A549 (cell line): ENCODE data around the gene SLC27A2. TPM values are rescaled to one million over a fixed set of nuclear protein-coding genes. Genes with fewer than 3 reads are reported as not detected.
A peak's percentile ranks its signal among the peaks of the same experiment; 100 is the strongest.

ENCODE experiments used
- ATAC-seq, 2 experiments: fragments of 200-7000 bp in 1 of 2; fragments of >200 bp in 1 of 2; cut with Nextera tagmentation in 1 of 2; cut with Tn5 transposase in 1 of 2; 3 replicates each; pipeline versions ENCODE4 v1.8.0 to v1.9.1; 2018 to 2020; ENCODE audit warnings: mild to moderate bottlenecking in 1 of 2, moderate library complexity in 1 of 2
- CTCF ChIA-PET: fragments of 300-600 bp; sonication (Branson Sonifier 250); formaldehyde crosslinking; extraction: SDS; loops from one replicate; lab custom pipeline; 2021; ENCODE audit warnings: antibody characterized with exemption, inconsistent platforms; lab: Yijun Ruan, JAX
- POLR2A ChIA-PET: fragments of 350-600 bp; formaldehyde crosslinking; extraction: SDS; loops from one replicate; lab custom pipeline; 2021; ENCODE audit warnings: antibody characterized with exemption, inconsistent platforms; lab: Yijun Ruan, JAX
- DNase-seq, 2 experiments: peaks; one replicate each; pipeline versions ENCODE4 v3.0.0 to v3.0.0-alpha.2; 2011 to 2016; ENCODE audit warnings: low read depth in 1 of 2, low spot score in 1 of 2
- FAIRE-seq: peaks from 2 replicates; lab custom pipeline; 2011; peaks lifted over from hg19 to GRCh38; lab: Jason Lieb, UNC
- H3K27ac ChIP-seq, 2 experiments: fragments of >200 bp; sonication (Bioruptor Twin); formaldehyde crosslinking; 3 replicates each; pipeline ENCODE4 v1.5.1; 2016 to 2017
- H3K4me1 ChIP-seq: fragments of >200 bp; sonication (Bioruptor Twin); formaldehyde crosslinking; 3 replicates; pipeline ENCODE4 v1.6.1; 2016
- H3K4me2 ChIP-seq: fragments of >200 bp; sonication (Bioruptor Twin); formaldehyde crosslinking; 3 replicates; pipeline ENCODE4 v1.6.1; 2016
- H3K4me3 ChIP-seq: fragments of >200 bp; sonication (Bioruptor Twin); formaldehyde crosslinking; 3 replicates; pipeline ENCODE4 v1.5.1; 2016
- H3K9me3 ChIP-seq: fragments of >200 bp; sonication (Bioruptor Twin); formaldehyde crosslinking; 3 replicates; pipeline ENCODE4 v1.6.1; 2016
- CBX2 ChIP-seq: fragments of 200-600 bp; sonication (generic); IDR thresholded peaks from 2 replicates; pipeline ENCODE4 v1.6.1; 2016; ENCODE audit warnings: low read depth, mild to moderate bottlenecking, borderline replicate concordance
- CEBPB ChIP-seq, 2 experiments: fragments of >200 bp in 1 of 2; sonication (Bioruptor Twin) in 1 of 2; formaldehyde crosslinking in 1 of 2; IDR thresholded peaks; 2 replicates each; pipeline ENCODE4 v1.6.1; 2012 to 2016
- CHD2 ChIP-seq: fragments of 150-350 bp; IDR thresholded peaks from 2 replicates; pipeline ENCODE4 v1.6.1; 2014; ENCODE audit warnings: low read length; ENCODE audit not compliant: partially characterized antibody
- CHD4 ChIP-seq: fragments of 200-600 bp; sonication (generic); IDR thresholded peaks from 2 replicates; pipeline ENCODE4 v1.6.1; 2016; ENCODE audit warnings: antibody characterized with exemption, mild to moderate bottlenecking, borderline replicate concordance
- EHMT2 ChIP-seq: fragments of 200-600 bp; sonication (generic); IDR thresholded peaks from 2 replicates; pipeline ENCODE4 v1.6.1; 2016; ENCODE audit warnings: antibody characterized with exemption, low read depth, mild to moderate bottlenecking, moderate library complexity
- ESRRA ChIP-seq: fragments of 150-350 bp; IDR thresholded peaks from 2 replicates; pipeline ENCODE4 v1.6.1; 2014; ENCODE audit warnings: mild to moderate bottlenecking, low read length, borderline replicate concordance
- FOSL2 ChIP-seq, 2 experiments: fragments of 450-650 bp in 1 of 2; fragments of >200 bp in 1 of 2; sonication (Bioruptor Twin) in 1 of 2; formaldehyde crosslinking; IDR thresholded peaks; 2 replicates each; pipeline versions ENCODE4 v1.5.0 to v1.6.1; 2016 to 2020; ENCODE audit warnings: mild to moderate bottlenecking in 1 of 2, moderate library complexity in 1 of 2
- JUN ChIP-seq, 2 experiments: fragments of >200 bp; sonication (Bioruptor Twin); formaldehyde crosslinking; IDR thresholded peaks; 2 replicates in 1 of 2; 3 replicates in 1 of 2; pipeline ENCODE4 v1.6.1; 2016 to 2017
- JUNB ChIP-seq: fragments of >200 bp; sonication (Bioruptor Twin); formaldehyde crosslinking; IDR thresholded peaks from 2 replicates; pipeline ENCODE4 v1.6.1; 2016
- MAFK ChIP-seq: fragments of 450-650 bp; IDR thresholded peaks from 2 replicates; pipeline ENCODE4 v1.6.1; 2014; ENCODE audit not compliant: partially characterized antibody
- MAZ ChIP-seq: fragments of 150-350 bp; IDR thresholded peaks from 2 replicates; pipeline ENCODE4 v1.6.1; 2014; ENCODE audit warnings: antibody characterized with exemption, low read depth, low read length, borderline replicate concordance
- MYC ChIP-seq: IDR thresholded peaks from 2 replicates; pipeline ENCODE4 v1.6.1; 2012; ENCODE audit warnings: mild to moderate bottlenecking, inconsistent platforms, low read length, improper control_type of control experiment, borderline replicate concordance
- NFE2L2 ChIP-seq: fragments of 150-350 bp; conservative IDR thresholded peaks from 2 replicates; pipeline ENCODE4 v1.6.1; 2014; ENCODE audit warnings: low read length
- POLR2AphosphoS2 ChIP-seq: conservative IDR thresholded peaks from 2 replicates; pipeline ENCODE4 v1.6.1; 2012; ENCODE audit warnings: low read length, improper control_type of control experiment, inconsistent platforms
- RNF2 ChIP-seq: fragments of 200-600 bp; sonication (generic); IDR thresholded peaks from 2 replicates; pipeline ENCODE4 v1.6.1; 2016; ENCODE audit warnings: low read depth, mild to moderate bottlenecking, antibody characterized with exemption, moderate library complexity, borderline replicate concordance
- SMC3 ChIP-seq: fragments of >200 bp; sonication (Bioruptor Twin); formaldehyde crosslinking; IDR thresholded peaks from 3 replicates; pipeline ENCODE4 v1.6.1; 2018; ENCODE audit warnings: inconsistent platforms
- ZFP36 ChIP-seq: fragments of 450-650 bp; IDR thresholded peaks from 2 replicates; pipeline ENCODE4 v1.6.1; 2014; ENCODE audit warnings: borderline replicate concordance; ENCODE audit not compliant: partially characterized antibody
- ZSCAN20 ChIP-seq: fragments of 250-450 bp; sonication (Bioruptor Pico); IDR thresholded peaks from 2 replicates; pipeline ENCODE4 v1.8.0; 2022; ENCODE audit warnings: mild to moderate bottlenecking, moderate library complexity
- WGBS: methylation state at CpG from one replicate; pipeline ENCODE4 v1.1.6; 2017; ENCODE audit errors: missing lambda C conversion rate; 5-methylcytosine and 5-hydroxymethylcytosine counted together
- polyA plus RNA-seq, 4 experiments: library from polyadenylated mRNA; depleted of rRNA in 3 of 4; stranded (reverse); fragments of >200 nt; fragmentation: RNase III in 1 of 4; extraction: RNeasy Plus Mini Kit Qiagen cat#74134 plus additional on column Dnase treatment in 1 of 4; gene quantifications; 2 replicates in 3 of 4; 3 replicates in 1 of 4; pipeline ENCODE4 v1.2.3, GENCODE V29; 2011 to 2017
- TF ChIP-seq, protein P1 (sequence below): fragments of 250-450 bp; sonication (Bioruptor Pico); IDR thresholded peaks from 2 replicates; pipeline ENCODE4 v1.5.0; 2021; ENCODE audit warnings: mild to moderate bottlenecking, moderate library complexity, borderline replicate concordance

The SLC27A2 gene
- polyA plus RNA-seq, 2 of the 4 experiments (the other 2 are of a cell fraction), result 36.0 to 44.1 TPM

- WGBS, result 47% methylated on average over 2 of the region's 2 CpGs
Measured at GRCh38 chr15:50234764-50235163, 52.8 kb downstream of the SLC27A2 start.

DNA sequence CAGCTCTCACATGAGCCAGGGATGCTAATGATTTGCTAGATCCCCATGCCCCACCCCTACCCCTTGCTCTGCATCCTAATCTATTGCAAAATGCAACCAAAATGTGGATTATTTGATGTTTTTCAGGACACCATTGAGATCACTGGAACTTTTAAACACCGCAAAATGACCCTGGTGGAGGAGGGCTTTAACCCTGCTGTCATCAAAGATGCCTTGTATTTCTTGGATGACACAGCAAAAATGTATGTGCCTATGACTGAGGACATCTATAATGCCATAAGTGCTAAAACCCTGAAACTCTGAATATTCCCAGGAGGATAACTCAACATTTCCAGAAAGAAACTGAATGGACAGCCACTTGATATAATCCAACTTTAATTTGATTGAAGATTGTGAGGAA is 53.8 kb downstream of the SLC27A2 start:
- POLR2A ChIA-PET, result no interaction called here
- Histone ChIP-seq H3K4me3 (no peak overlapping the region), H3K4me1 (peaks cover 20% of the 10 kb centered on the region)
- WGBS, result 89% methylated on average over 1 of the region's 1 CpG
- no peak for DNase-seq
- ATAC-seq, result no peak
- TF ChIP-seq NFE2L2 (peak; percentile 86), MAFK (peak; percentile 91), ESRRA (no peak)
- TF ChIP-seq, all 56 proteins: peak for 2
- Histone ChIP-seq H3K27ac (peak overlapping the region; percentile 16 to 45; a peak in 4 of 6 replicates), H3K4me2 (0 out of 3 replicates have a peak overlapping the region, but pooled peaks have one; percentile 15), H3K9me3 (no peaks in the 10 kb centered on the region)
- CTCF ChIA-PET, result no interaction called here
- FAIRE-seq, result no peak

More at GRCh38 chr15:50234764-50235163, 52.8 kb downstream of the SLC27A2 start:
- H3K4me2 ChIP-seq, result peak overlapping the region; percentile 8; the same call in 1 of the 3 replicates
- no peak overlapping the region; a peak in 1 of 6 replicates for H3K27ac ChIP-seq
- POLR2A ChIA-PET, result no interaction called here
- no peaks in the 10 kb centered on the region for H3K9me3 ChIP-seq
- no peak overlapping the region for H3K4me3 ChIP-seq
- H3K4me1 ChIP-seq, result peaks cover 20% of the 10 kb centered on the region
- TF ChIP-seq CEBPB (IDR thresholded peaks at IDR 0.05) (peak; percentile 26 to 69; a peak in 2 of 4 replicates), ZSCAN20 (CRISPR knock-in tag) (no peak)
- CTCF ChIA-PET, result interaction anchor here (0.6 to 1.1 kb wide), 3 partner anchors 49 to 1458 kb away, joined by 3 read pairs; no protein-coding TSS in a partner anchor
- DNase-seq (no peak), FAIRE-seq (no peak), ATAC-seq (peak in 1 of 2 experiments; percentile 38; a peak in 2 of 6 replicates)

- ChIA-PET POLR2A (no interaction called here), CTCF (interaction anchor here (0.6 kb wide), 1 partner anchor 84 kb away, joined by 4 read pairs; no protein-coding TSS in a partner anchor)
- WGBS, result 94% methylated on average over 9 of the region's 9 CpGs
- peaks cover 23% of the 10 kb centered on the region for H3K4me1 ChIP-seq
- no peaks in the 10 kb centered on the region for H3K9me3 ChIP-seq
- TF ChIP-seq NFE2L2, result no peak
- no peak for TF ChIP-seq MAFK
- TF ChIP-seq, protein P1, sequence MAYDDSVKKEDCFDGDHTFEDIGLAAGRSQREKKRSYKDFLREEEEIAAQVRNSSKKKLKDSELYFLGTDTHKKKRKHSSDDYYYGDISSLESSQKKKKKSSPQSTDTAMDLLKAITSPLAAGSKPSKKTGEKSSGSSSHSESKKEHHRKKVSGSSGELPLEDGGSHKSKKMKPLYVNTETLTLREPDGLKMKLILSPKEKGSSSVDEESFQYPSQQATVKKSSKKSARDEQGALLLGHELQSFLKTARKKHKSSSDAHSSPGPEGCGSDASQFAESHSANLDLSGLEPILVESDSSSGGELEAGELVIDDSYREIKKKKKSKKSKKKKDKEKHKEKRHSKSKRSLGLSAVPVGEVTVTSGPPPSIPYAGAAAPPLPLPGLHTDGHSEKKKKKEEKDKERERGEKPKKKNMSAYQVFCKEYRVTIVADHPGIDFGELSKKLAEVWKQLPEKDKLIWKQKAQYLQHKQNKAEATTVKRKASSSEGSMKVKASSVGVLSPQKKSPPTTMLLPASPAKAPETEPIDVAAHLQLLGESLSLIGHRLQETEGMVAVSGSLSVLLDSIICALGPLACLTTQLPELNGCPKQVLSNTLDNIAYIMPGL, result no peak
- TF ChIP-seq POLR2AphosphoS2, result no peak
- TF ChIP-seq ESRRA, result no peak
- no peak for TF ChIP-seq ZFP36
- no peak for TF ChIP-seq FOSL2 (IDR thresholded peaks at IDR 0.05)
- no peak for TF ChIP-seq FOSL2 (CRISPR knock-in tag; IDR thresholded peaks at IDR 0.05)
- TF ChIP-seq CHD4, result no peak
- no peak for TF ChIP-seq MAZ
- no peak for TF ChIP-seq CBX2
- TF ChIP-seq JUN (IDR thresholded peaks at IDR 0.05), result no peak
- TF ChIP-seq EHMT2, result no peak
- TF ChIP-seq RNF2, result no peak
- TF ChIP-seq CHD2, result no peak
- TF ChIP-seq SMC3, result no peak
- TF ChIP-seq, all 56 proteins: peak for 0
- no peak overlapping the region for H3K4me2 ChIP-seq
- FAIRE-seq (no peak), ATAC-seq (no peak), DNase-seq (no peak)
- peak overlapping the region in 1 of 2 experiments; percentile 4; a peak in 3 of 6 replicates for H3K27ac ChIP-seq
- no peak overlapping the region for H3K4me3 ChIP-seq
Measured at GRCh38 chr15:50236433-50236832, 54.4 kb downstream of the SLC27A2 start.

DNA sequence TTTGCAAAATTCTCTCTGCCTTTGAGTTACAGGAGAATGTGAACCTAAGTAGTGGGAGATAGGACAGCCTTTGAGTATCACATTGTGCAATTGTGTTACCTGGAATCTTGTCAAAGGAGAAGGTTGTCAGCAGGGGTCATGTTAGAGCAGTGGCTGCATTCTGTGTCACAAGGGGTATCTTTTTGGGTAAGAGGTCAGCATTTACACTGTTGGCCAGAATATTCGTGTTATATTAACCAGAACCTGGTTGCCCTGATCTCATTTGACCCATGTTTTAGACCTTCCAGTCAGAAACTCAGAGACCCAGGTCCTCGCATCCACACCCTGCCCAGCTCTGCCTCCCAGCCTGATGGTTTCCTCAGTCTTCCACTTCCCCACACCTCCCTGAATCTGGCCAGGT is 56.3 kb downstream of the SLC27A2 start:
- ChIA-PET CTCF (interaction anchor here (0.5 to 1.3 kb wide), 3 partner anchors 18 to 709 kb away, joined by 3 read pairs; no protein-coding TSS in a partner anchor), POLR2A (no interaction called here)
- no peak overlapping the region for H3K4me2 ChIP-seq
- H3K9me3 ChIP-seq, result no peaks in the 10 kb centered on the region
- WGBS, result 65% methylated on average over 2 of the region's 2 CpGs
- no peak overlapping the region for H3K27ac ChIP-seq
- FAIRE-seq (no peak), DNase-seq (no peak), ATAC-seq (no peak)
- H3K4me3 ChIP-seq, result no peak overlapping the region
- TF ChIP-seq JUNB (no peak), MAFK (no peak), MYC (no peak)
- H3K4me1 ChIP-seq, result peaks cover 27% of the 10 kb centered on the region
